Activated CD4-positive, CD25-positive, alpha-beta regulatory T cell treated with anti-CD3 and anti-CD28 coated beads, Interleukin-2, amount 50 U/mL, for 16 hours (primary cell): ENCODE results near the gene ZNF514.
A peak's percentile ranks its signal among the peaks of the same experiment; 100 is the strongest.
"Not testable (repeated sequence)": the region's sequence is repeated elsewhere in the genome, so short reads cannot be mapped to it uniquely, and the experiment has no call there.

Source experiments
- DNase-seq: peaks from one replicate; pipeline ENCODE4 v3.0.0-alpha.2; 2020; ENCODE audit warnings: low read depth, low spot score

Gene ZNF514

GRCh38 chr2:95138702-95139101 lies 20.9 kb downstream of the ZNF514 start:
- no peak for DNase-seq

- no peak for DNase-seq
These were observed 37.5 kb downstream of the ZNF514 start for GRCh38 chr2:95122197-95122551.

GRCh38 chr2:95121407-95122196 lies 38.0 kb downstream of the ZNF514 start, which contains the start of gene MRPS5:
Gene MRPS5, minus strand, starts transcription at chr2:95121808. Its CDS starts 17 bp downstream, at chr2:95121791.
- peak; percentile 70 for DNase-seq

- DNase-seq: no peak
These were observed 38.6 kb downstream of the ZNF514 start for GRCh38 chr2:95121093-95121406.

- peak; percentile 46 for DNase-seq
These were observed 44.2 kb downstream of the ZNF514 start for GRCh38 chr2:95115418-95115817.

GRCh38 chr2:95113464-95113863 lies 46.2 kb downstream of the ZNF514 start:
- DNase-seq: no peak

GRCh38 chr2:95110395-95110794 lies 49.3 kb downstream of the ZNF514 start:
- DNase-seq: no peak

- no peak for DNase-seq
These were observed 50.4 kb downstream of the ZNF514 start for GRCh38 chr2:95109260-95109659.

- no peak for DNase-seq
These were observed 53.6 kb downstream of the ZNF514 start for GRCh38 chr2:95106081-95106480.

- DNase-seq: no peak
These were observed 55.0 kb downstream of the ZNF514 start for GRCh38 chr2:95104606-95105005.

GRCh38 chr2:95099910-95100309 lies 59.7 kb downstream of the ZNF514 start:
- no peak for DNase-seq

GRCh38 chr2:95098273-95098672 lies 61.4 kb downstream of the ZNF514 start:
- not testable (repeated sequence) for DNase-seq
